ENCODE results near the gene CLCNKB. TPM values are rescaled to one million over a fixed set of nuclear protein-coding genes. Genes with fewer than 3 reads are reported as not detected.

The CLCNKB gene
- total RNA-seq, 1 experiment from 2014 or later = not detected

DNA sequence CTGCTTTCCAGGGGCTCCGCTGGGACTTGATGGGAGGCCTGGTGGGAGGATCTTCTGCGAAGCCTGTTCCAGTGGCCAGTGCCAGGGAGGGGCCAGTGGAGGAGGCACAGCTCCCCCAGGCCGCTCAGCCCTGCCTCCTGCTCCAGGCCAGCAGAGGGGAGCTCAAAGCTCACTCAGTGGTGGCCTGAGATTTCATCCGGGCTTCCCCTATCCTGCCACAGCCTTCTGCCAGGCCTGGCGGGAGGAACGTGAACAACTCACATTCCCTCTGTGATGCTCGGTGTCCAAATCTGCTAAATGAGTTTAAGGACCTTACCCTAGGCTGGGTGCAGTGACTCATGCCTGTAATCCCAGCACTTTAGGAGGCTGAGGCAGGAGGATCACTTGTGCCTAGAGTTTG is 3.3 kb downstream of the CLCNKB start:
- H3K27me3 ChIP-seq (ENCODE audit: control insufficient read depth, insufficient read depth, low read length) = no peaks in the 10 kb centered on the region
- TF ChIP-seq, protein P1, sequence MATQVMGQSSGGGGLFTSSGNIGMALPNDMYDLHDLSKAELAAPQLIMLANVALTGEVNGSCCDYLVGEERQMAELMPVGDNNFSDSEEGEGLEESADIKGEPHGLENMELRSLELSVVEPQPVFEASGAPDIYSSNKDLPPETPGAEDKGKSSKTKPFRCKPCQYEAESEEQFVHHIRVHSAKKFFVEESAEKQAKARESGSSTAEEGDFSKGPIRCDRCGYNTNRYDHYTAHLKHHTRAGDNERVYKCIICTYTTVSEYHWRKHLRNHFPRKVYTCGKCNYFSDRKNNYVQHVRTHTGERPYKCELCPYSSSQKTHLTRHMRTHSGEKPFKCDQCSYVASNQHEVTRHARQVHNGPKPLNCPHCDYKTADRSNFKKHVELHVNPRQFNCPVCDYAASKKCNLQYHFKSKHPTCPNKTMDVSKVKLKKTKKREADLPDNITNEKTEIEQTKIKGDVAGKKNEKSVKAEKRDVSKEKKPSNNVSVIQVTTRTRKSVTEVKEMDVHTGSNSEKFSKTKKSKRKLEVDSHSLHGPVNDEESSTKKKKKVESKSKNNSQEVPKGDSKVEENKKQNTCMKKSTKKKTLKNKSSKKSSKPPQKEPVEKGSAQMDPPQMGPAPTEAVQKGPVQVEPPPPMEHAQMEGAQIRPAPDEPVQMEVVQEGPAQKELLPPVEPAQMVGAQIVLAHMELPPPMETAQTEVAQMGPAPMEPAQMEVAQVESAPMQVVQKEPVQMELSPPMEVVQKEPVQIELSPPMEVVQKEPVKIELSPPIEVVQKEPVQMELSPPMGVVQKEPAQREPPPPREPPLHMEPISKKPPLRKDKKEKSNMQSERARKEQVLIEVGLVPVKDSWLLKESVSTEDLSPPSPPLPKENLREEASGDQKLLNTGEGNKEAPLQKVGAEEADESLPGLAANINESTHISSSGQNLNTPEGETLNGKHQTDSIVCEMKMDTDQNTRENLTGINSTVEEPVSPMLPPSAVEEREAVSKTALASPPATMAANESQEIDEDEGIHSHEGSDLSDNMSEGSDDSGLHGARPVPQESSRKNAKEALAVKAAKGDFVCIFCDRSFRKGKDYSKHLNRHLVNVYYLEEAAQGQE (IDR thresholded peaks at IDR 0.05; ENCODE audit: insufficient read depth in 1 of 2, low read depth in 2 of 2, low read length in 1 of 2) = no peak
- no peak for TF ChIP-seq POLR2AphosphoS5 (IDR thresholded peaks at IDR 0.05; ENCODE audit: low read depth, low read length)
- no peak for TF ChIP-seq SIN3A (IDR thresholded peaks at IDR 0.05; ENCODE audit: borderline replicate concordance, insufficient read depth, low read depth, low read length)
- TF ChIP-seq TCF7L2 (IDR thresholded peaks at IDR 0.05; ENCODE audit: low read depth, low read length) = no peak
- no peak for TF ChIP-seq CTCF (IDR thresholded peaks at IDR 0.05)
- H3K4me1 ChIP-seq (ENCODE audit: control insufficient read depth, insufficient read depth, low read length) = no peaks in the 10 kb centered on the region
- BruUV-seq (replicated peaks) = no TSS peak
- H3K4me3 ChIP-seq (ENCODE audit: low read depth in 2 of 2, low read length in 2 of 2) = no peak overlapping the region
- ATAC-seq (peak; percentile 34; the same call in 1 of the 2 replicates), DNase-seq (ENCODE audit: low read depth, low spot score) (no peak)
- in situ Hi-C loops (cut with HindIII; ENCODE audit: low pct_unique_long_range_greater_than_20kb, low sequenced_read_pairs) (no loop called here), intact Hi-C loops (cut with micrococcal nuclease; ENCODE audit: unreplicated experiment) (no loop called here)
- POLR2A ChIA-PET = no interaction called here
- CTCF ChIA-PET = no interaction called here
- no peaks in the 10 kb centered on the region for H3K36me3 ChIP-seq (ENCODE audit: control insufficient read depth, insufficient read depth, low read length)
- no peaks in the 10 kb centered on the region for H3K9me3 ChIP-seq (ENCODE audit: control insufficient read depth, insufficient read depth, low read depth, low read length)
- H3K27ac ChIP-seq (ENCODE audit: low read length) = no peak overlapping the region

DNA sequence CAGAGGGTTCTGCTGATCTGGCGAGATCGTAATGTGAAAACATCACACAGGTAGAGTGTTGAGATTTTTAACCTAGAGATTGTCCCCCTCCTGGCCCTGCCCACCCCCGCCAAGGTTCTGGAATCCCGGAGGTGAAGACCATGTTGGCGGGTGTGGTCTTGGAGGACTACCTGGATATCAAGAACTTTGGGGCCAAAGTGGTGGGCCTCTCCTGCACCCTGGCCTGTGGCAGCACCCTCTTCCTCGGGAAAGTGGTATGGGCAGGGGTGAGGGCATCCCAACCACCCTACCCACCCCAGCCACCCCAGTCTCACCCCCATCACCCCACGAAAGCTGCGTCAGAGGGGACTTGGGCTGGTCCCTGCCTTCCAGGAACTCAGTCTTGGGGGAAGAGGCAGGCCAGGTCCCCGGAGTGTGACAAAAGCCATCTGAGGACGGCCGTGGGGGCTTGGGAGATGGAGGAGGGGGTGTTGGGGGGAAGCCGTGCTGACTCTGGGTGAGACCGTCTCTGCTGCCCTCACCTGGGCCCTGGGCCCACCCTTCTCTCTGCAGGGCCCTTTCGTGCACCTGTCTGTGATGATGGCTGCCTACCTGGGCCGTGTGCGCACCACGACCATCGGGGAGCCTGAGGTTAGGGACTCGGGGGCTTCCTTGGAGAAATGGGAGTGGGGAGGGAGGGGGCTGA is 4.4 kb downstream of the CLCNKB start:
- Histone ChIP-seq H3K27ac (ENCODE audit: low read length) (no peak overlapping the region), H3K36me3 (ENCODE audit: control insufficient read depth, insufficient read depth, low read length) (no peaks in the 10 kb centered on the region), H3K9me3 (ENCODE audit: control insufficient read depth, insufficient read depth, low read depth, low read length) (no peaks in the 10 kb centered on the region), H3K4me1 (ENCODE audit: control insufficient read depth, insufficient read depth, low read length) (no peaks in the 10 kb centered on the region), H3K4me3 (ENCODE audit: low read depth in 2 of 2, low read length in 2 of 2) (no peak overlapping the region), H3K27me3 (ENCODE audit: control insufficient read depth, insufficient read depth, low read length) (no peaks in the 10 kb centered on the region)
- no peak for ATAC-seq
- ChIA-PET POLR2A (interaction anchor here (0.7 kb wide), 1 partner anchor 20 kb away, joined by 3 read pairs; no protein-coding TSS in a partner anchor), CTCF (interaction anchor here (0.6 kb wide), 1 partner anchor 20 kb away, joined by 3 read pairs; no protein-coding TSS in a partner anchor)
- no peak for DNase-seq (ENCODE audit: low read depth, low spot score)
- no TSS peak for BruUV-seq (replicated peaks)
- intact Hi-C loops (cut with micrococcal nuclease; ENCODE audit: unreplicated experiment) = no loop called here
- in situ Hi-C loops (cut with HindIII; ENCODE audit: low pct_unique_long_range_greater_than_20kb, low sequenced_read_pairs) = no loop called here
- no peak for TF ChIP-seq CTCF (IDR thresholded peaks at IDR 0.05)
- TF ChIP-seq TCF7L2 (IDR thresholded peaks at IDR 0.05; ENCODE audit: low read depth, low read length) = no peak
- TF ChIP-seq POLR2AphosphoS5 (IDR thresholded peaks at IDR 0.05; ENCODE audit: low read depth, low read length) = no peak
- TF ChIP-seq, protein P1 (IDR thresholded peaks at IDR 0.05; ENCODE audit: insufficient read depth in 1 of 2, low read depth in 2 of 2, low read length in 1 of 2) = no peak
